Keratinocyte (primary cell): ENCODE data around the gene RBM42. TPM values are rescaled to one million over a fixed set of nuclear protein-coding genes. Genes with fewer than 3 reads are reported as not detected.

Source experiments
- DNase-seq: peaks from one replicate; pipeline ENCODE4 v3.0.0-alpha.2; 2011; ENCODE audit warnings: low read depth, missing footprints, low spot score
- FAIRE-seq: peaks from 2 replicates; lab custom pipeline; 2011; peaks lifted over from hg19 to GRCh38; lab: Jason Lieb, UNC
- H2AFZ ChIP-seq: 2 replicates; pipeline ENCODE4 v1.6.0; 2012; ENCODE audit warnings: low read length, control low read depth, inconsistent platforms; ENCODE audit not compliant: control insufficient read depth
- H3K27ac ChIP-seq: 2 replicates; pipeline ENCODE4 v1.5.1; 2011; ENCODE audit warnings: low read length; ENCODE audit not compliant: control insufficient read depth, insufficient read depth
- H3K27me3 ChIP-seq: 3 replicates; pipeline ENCODE4 v1.6.0; 2011; ENCODE audit warnings: low read length; ENCODE audit not compliant: control insufficient read depth, insufficient read depth; ENCODE audit errors: extremely low read depth
- H3K36me3 ChIP-seq, 2 experiments: 2 replicates in 1 of 2; 3 replicates in 1 of 2; pipeline ENCODE4 v1.5.1; 2011; ENCODE audit warnings: low read length in 2 of 2, mild to moderate bottlenecking in 1 of 2; ENCODE audit not compliant: control insufficient read depth in 2 of 2, insufficient read depth in 2 of 2; ENCODE audit errors: extremely low read depth in 1 of 2
- H3K4me1 ChIP-seq: 3 replicates; pipeline ENCODE4 v1.5.1; 2011; ENCODE audit warnings: low read length; ENCODE audit not compliant: control insufficient read depth, insufficient read depth; ENCODE audit errors: extremely low read depth
- H3K4me2 ChIP-seq: 3 replicates; pipeline ENCODE4 v1.6.0; 2011; ENCODE audit warnings: low read depth, low read length; ENCODE audit not compliant: control insufficient read depth, insufficient read depth; ENCODE audit errors: extremely low read depth
- H3K4me3 ChIP-seq, 3 experiments: fragments of 200-600 bp in 1 of 3; sonication (generic) in 1 of 3; 2 replicates in 2 of 3; 3 replicates in 1 of 3; pipeline ENCODE4 v1.5.1; 2011 to 2016; ENCODE audit warnings: low read length in 3 of 3, mild to moderate bottlenecking in 3 of 3, control low read depth in 2 of 3, inconsistent platforms in 1 of 3, low read depth in 1 of 3, mixed read lengths in 1 of 3, mixed run types in 1 of 3, moderate library complexity in 1 of 3; ENCODE audit not compliant: control insufficient read depth in 2 of 3, insufficient read depth in 2 of 3; ENCODE audit errors: extremely low read depth in 1 of 3
- H3K79me2 ChIP-seq: 2 replicates; pipeline ENCODE4 v1.6.0; 2012; ENCODE audit warnings: low read length; ENCODE audit not compliant: control insufficient read depth, insufficient read depth
- H3K9ac ChIP-seq: 3 replicates; pipeline ENCODE4 v1.6.0; 2011; ENCODE audit warnings: low read length; ENCODE audit not compliant: control insufficient read depth, insufficient read depth; ENCODE audit errors: extremely low read depth
- H3K9me1 ChIP-seq: 3 replicates; pipeline ENCODE4 v1.6.0; 2011; ENCODE audit warnings: low read length; ENCODE audit not compliant: control insufficient read depth, insufficient read depth; ENCODE audit errors: extremely low read depth
- H3K9me3 ChIP-seq: 2 replicates; pipeline ENCODE4 v1.5.1; 2012; ENCODE audit warnings: low read depth, low read length; ENCODE audit not compliant: control insufficient read depth
- H4K20me1 ChIP-seq: 3 replicates; pipeline ENCODE4 v1.6.0; 2011; ENCODE audit warnings: low read length; ENCODE audit not compliant: control insufficient read depth, insufficient read depth; ENCODE audit errors: extremely low read depth
- CTCF ChIP-seq, 3 experiments: IDR thresholded peaks in 1 of 3; conservative IDR thresholded peaks in 1 of 3; optimal IDR thresholded peaks in 1 of 3; 2 replicates in 2 of 3; 3 replicates in 1 of 3; pipeline versions ENCODE3 to v1.5.1; 2011; ENCODE audit warnings: low read length in 3 of 3, mild to moderate bottlenecking in 3 of 3, moderate library complexity in 2 of 3, control low read depth in 1 of 3, inconsistent platforms in 1 of 3; ENCODE audit not compliant: insufficient read depth in 2 of 3; ENCODE audit errors: extremely low read depth in 1 of 3
- EZH2 ChIP-seq: IDR thresholded peaks from one replicate; pipeline ENCODE4 v1.6.1; 2012; ENCODE audit warnings: inconsistent platforms, mild to moderate bottlenecking, low read length, moderate library complexity
- dilution Hi-C: fragments of 300-500 bp; cut with MboI; formaldehyde crosslinking; loops from one replicate; pipeline ENCODE4 v1.7.0; 2020; ENCODE audit warnings: low sequenced_read_pairs; ENCODE audit not compliant: extremely low pct_ligation_motif_present
- polyA plus RNA-seq, 5 experiments: library from polyadenylated mRNA; depleted of rRNA in 3 of 5; stranded (reverse) in 3 of 5; stranded (forward) in 1 of 5; unstranded in 1 of 5; fragments of >200 nt; gene quantifications; 1 replicate in 1 of 5; 2 replicates in 3 of 5; 3 replicates in 1 of 5; pipeline versions ENCODE4 v1.2.1 to v1.2.3, GENCODE V29; 2011 to 2012; ENCODE audit warnings: missing spikeins in 2 of 5, low read depth in 1 of 5, low replicate concordance in 1 of 5

Gene RBM42
- polyA plus RNA-seq, 1 donor (not counting 4 experiments of a cell fraction or from before 2014, with no cell fraction given) = 29.8 TPM

- Histone ChIP-seq H3K27me3 (peaks cover 13% of the 10 kb centered on the region), H4K20me1 (no peaks in the 10 kb centered on the region), H3K79me2 (no peaks in the 10 kb centered on the region), H3K4me3 (no peak overlapping the region), H3K9me3 (no peaks in the 10 kb centered on the region), H3K27ac (no peak overlapping the region), H2AFZ (no peak overlapping the region), H3K9ac (no peak overlapping the region), H3K4me1 (peaks cover 7% of the 10 kb centered on the region), H3K9me1 (no peaks in the 10 kb centered on the region), H3K4me2 (no peak overlapping the region), H3K36me3 (no peaks in the 10 kb centered on the region)
- TF ChIP-seq EZH2 = no peak
- TF ChIP-seq CTCF (optimal IDR thresholded peaks at IDR 0.05 in 1 of 3, IDR thresholded peaks at IDR 0.05 in 1 of 3, conservative IDR thresholded peaks at IDR 0.05 in 1 of 3; ENCODE audit: extremely low read depth in 1 of 3, insufficient read depth in 2 of 3, low read length in 3 of 3) = no peak
- DNase-seq (no peak), FAIRE-seq (no peak)
- dilution Hi-C loops = no loop called here
Observed at GRCh38 chr19:35670686-35671085, 41.9 kb downstream of the RBM42 start.

GRCh38 chr19:35671818-35672217 lies 43.0 kb downstream of the RBM42 start:
- no peaks in the 10 kb centered on the region for H3K36me3 ChIP-seq
- dilution Hi-C loops = no loop called here
- H3K4me1 ChIP-seq = peaks cover 7% of the 10 kb centered on the region
- H3K27me3 ChIP-seq = peaks cover 14% of the 10 kb centered on the region
- no peak overlapping the region for H3K27ac ChIP-seq
- no peak for FAIRE-seq
- no peak overlapping the region for H3K4me3 ChIP-seq
- no peak overlapping the region for H3K4me2 ChIP-seq
- H3K9ac ChIP-seq = no peak overlapping the region
- no peaks in the 10 kb centered on the region for H3K79me2 ChIP-seq
- TF ChIP-seq EZH2 (no peak), CTCF (optimal IDR thresholded peaks at IDR 0.05 in 1 of 3, IDR thresholded peaks at IDR 0.05 in 1 of 3, conservative IDR thresholded peaks at IDR 0.05 in 1 of 3; ENCODE audit: extremely low read depth in 1 of 3, insufficient read depth in 2 of 3, low read length in 3 of 3) (no peak)
- DNase-seq = no peak
- no peaks in the 10 kb centered on the region for H4K20me1 ChIP-seq
- no peak overlapping the region for H2AFZ ChIP-seq
- H3K9me1 ChIP-seq = no peaks in the 10 kb centered on the region
- H3K9me3 ChIP-seq = no peaks in the 10 kb centered on the region
